GF-D8 (cell line): ENCODE data around the gene PDCD2L.
"Not testable (repeated sequence)": the region's sequence is repeated elsewhere in the genome, so short reads cannot be mapped to it uniquely, and the experiment has no call there.

Experiments
- DNase-seq: peaks from one replicate; lab custom pipeline; 2025; lab: John Stamatoyannopoulos, UW

Gene PDCD2L

DNA sequence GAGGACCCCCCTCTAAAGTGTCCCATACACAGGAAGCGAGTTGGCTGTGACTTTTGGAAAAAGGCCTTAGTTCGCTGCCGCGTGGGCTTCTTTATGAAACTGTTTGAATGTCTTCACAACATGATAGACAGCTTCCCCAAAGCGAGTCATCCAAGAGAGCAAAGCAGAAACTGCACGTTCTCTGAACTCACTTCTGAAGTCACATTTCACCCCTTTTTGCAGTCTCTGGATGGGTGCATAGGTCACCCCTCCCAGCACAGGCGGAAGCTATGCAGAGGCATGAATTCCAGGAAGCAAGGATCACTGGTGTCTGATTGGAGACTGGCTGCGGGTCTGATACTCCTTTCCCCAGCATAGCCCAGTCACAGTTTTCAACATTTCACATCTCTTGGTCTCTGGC is 28.6 kb upstream of the PDCD2L start:
- DNase-seq, result no peak

DNA sequence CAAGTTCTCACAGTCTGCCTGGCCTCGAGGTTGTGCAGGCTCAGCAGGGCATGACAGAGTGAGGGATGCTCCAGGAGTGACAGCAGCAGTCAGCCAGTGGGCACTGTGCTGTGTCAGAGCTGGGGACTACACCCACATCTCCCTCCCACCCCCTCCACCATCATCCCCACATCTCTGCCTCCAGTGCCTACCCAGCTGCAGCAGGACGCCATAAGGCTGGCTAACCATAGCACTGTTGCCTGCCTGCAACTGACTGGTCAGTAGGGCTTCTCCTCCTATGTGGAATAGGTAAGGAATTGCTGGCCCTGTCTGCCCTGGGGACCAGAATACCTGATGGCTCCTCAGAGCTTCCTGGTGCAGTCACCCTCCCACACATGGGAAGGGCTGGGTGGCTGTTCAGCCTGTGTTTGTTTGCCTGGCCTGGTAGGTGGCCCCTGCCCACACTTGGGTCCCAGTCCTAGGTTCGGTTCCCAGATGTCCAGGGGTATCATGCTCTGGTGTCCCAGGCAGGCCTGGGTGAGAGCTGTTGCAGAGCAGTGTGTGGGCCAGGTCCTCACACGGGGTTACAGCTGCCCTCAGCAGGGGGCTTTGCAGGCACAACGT is 23.5 kb upstream of the PDCD2L start:
- DNase-seq, result no peak

DNA sequence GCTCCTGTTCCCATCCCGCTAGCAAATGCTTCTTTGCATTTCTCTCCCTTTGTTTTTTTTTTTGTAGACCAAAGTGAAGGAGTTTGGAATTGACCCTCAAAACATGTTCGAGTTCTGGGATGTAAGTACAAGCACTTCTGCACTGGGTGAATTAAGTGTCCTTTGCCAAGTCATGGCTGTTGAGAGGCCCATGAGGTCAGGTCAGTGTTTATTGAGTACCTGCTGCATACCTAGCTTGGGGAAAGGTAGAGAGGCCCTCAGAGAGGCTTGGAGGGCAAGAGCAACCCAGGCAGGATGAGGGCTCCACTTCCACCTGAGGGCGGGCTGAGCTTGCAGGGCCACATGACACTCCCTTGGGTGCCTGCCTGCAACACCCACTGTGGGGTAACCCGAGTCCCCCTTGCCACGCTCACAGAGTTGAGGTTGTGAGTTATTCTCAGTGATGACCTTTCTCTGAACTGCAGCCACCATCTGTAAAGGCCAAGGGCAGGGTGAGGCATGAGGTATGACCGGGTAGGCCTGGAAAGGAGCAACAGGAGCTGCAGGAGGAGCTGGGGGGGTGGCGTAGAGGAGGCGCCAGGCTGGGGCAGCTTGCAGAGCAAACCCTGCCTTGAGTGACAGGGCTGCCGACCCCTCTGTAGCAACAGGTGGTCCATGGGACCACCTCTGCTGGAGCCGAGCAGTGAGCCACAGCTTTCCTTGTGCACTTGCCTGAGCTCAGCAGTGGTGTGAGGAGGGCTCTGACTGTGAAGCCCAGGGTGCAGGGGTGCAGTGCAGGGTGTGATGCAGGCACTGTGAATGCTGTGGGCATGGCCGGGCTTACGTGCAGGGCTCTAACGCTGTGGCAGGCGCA is 22.6 kb upstream of the PDCD2L start:
- no peak for DNase-seq

DNA sequence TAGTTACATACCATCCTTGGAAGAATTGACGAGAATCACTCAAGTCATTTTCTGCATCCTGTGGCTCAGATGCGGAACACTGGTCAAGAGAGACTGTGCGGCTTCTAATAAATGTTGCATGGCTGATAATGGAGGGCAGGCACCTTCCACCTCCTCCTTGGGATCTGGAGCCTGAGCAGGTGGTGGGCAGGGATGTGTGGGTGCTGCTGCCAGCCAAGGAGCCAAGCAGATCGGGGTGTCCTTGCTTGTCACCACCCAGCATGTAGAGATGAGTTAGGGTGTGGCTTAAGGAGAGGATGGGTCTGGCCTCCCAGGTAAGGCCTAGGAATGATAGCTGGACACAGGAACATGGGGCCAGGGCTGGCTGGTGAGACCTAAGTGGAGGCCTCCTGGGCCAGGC is 21.7 kb upstream of the PDCD2L start:
- no peak for DNase-seq

DNA sequence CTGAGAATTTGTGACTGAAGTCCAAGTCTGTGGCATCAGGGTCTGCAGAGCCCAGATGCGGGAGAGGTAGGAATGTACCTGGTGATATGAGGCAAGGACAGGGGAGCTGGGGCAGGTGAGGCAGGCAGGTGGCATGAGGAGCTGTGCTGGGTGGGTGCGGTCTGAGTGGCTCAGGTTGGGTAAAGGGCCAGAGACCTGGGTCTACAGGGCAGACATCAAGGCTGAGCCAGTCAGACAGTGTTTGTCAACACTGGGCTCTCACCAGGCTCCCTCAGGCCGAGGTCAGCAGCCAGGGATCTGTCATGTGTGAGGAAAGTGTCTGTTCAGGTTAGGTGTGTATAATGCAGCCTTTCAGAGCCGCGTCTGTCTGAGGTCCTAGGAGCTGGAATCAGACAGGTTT is 20.6 kb upstream of the PDCD2L start:
- DNase-seq, result no peak

DNA sequence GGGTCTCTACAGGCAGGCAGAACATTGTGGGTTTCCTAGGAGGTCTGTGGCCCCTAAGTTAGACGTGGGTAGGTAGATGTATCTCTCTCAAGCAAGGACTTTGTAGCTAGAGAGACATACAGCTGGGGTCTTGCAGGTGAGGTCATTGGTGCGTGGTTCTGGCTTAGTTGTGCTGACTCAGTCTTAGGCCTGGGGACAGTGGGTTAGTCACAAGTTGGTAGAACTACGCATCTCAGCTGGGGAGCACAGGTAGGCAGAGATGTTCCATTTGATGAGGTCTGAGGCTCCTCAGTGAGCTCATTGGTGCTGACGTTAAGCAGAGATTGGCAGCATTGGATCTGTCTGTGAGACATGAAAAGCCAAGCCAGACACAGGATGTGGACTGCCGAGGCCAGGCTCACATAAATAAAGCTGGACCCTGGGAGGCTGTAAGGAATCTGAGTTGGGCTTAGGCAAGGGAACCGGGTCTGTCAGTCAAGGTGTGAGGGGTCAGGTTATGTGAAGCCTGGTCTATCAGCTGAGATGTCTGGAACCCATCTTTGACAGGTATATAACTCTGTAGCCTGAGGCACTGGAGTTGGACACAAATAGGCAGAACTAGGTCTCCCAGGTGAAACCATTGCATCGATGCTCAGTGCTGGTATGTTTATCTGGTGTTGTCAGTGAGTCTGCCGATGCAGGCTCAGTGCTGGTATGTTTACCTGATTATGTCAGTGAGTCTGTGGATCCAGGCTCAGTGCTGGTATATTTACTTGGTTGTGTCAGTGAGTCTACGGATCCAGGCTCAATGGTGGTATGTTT is 17.4 kb upstream of the PDCD2L start:
- DNase-seq, result no peak

DNA sequence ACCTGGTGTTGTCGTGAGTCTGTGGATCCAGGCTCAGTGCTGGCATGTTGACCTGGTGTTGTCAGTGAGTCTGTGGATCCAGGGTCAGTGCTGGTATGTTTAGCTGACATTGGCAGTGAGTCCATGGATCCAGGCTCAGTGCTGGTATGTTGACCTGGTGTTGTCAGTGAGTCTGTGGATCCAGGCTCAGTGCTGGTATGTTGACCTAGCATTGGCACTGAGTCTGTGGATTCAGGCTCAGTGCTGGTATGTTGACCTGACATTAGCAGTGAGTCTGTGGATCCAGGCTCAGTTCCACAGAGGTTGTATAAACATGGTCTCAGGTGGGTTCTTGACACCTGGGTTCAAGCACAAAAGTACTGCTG is 16.8 kb upstream of the PDCD2L start:
- DNase-seq, result no peak

DNA sequence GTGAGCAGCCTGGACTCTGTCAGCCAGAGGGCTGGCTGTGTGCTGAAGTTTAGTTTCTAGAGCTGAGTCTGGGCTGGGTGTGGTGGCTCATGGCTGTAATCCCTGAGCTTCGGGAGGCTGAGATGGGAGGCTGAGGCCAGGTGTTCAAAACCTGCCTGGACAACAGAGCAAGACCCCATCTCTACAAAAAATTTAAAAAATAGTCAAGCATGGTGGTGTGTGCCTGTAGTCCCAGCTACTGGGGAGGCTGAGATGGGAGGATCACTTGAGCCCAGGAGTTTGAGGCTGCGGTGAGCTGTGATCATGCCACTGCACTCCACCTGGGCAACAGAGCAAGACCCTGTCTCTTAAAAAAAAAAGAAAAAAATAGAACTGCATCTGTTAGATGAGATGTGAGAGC is 15.5 kb upstream of the PDCD2L start:
- not testable (repeated sequence) for DNase-seq

DNA sequence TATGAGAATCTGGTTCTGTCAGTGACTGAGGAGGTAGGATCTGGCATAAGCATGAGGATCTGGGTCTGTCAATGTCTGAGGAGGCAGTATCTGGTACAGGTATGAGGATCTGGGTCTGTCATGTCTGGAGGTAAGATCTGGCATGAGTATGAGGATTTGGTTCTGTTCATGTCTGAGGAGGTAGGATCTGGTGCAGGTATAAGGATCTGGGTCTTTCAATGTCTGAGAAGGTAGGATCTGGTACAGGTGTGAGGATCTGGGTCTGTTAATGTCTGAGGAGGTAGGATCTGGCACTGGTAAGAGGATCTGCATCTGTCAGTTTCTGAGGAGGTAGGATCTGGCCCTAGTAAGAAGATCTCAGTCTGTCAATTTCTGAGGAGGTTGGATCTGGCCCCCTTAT is 12.4 kb upstream of the PDCD2L start:
- DNase-seq, result no peak

DNA sequence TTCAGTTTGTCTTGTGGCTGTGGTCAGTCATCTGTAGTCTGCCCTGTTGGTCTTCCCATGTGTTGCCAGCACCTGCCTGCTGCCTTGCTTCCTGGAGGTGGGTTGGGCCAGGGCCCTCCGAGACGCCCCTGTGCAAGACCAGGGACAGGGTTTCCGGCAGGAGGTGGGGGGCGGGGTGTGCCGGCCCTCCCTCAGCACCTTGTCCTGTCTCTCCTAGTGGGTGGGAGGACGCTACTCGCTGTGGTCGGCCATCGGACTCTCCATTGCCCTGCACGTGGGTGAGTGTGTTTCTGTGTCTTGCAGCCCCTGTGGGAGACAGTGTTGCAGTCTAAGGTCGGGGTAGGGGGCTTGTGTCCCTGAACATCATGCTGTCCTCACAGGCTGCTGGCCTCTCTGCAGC is 11.2 kb upstream of the PDCD2L start:
- no peak for DNase-seq

DNA sequence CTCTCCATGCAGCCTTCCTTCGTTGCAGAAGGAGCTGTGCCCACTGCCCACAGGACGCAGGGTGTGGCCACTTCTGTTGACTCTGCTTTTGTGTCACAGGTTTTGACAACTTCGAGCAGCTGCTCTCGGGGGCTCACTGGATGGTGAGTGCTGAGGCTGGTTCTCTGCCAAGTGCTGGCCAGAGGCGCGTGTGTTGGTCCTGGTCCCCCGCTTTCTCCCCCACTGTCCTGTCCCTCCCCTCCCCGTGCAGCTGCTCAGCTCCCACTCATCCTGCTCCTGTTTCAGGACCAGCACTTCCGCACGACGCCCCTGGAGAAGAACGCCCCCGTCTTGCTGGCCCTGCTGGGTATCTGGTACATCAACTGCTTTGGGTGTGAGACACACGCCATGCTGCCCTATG is 10.6 kb upstream of the PDCD2L start:
- no peak for DNase-seq

DNA sequence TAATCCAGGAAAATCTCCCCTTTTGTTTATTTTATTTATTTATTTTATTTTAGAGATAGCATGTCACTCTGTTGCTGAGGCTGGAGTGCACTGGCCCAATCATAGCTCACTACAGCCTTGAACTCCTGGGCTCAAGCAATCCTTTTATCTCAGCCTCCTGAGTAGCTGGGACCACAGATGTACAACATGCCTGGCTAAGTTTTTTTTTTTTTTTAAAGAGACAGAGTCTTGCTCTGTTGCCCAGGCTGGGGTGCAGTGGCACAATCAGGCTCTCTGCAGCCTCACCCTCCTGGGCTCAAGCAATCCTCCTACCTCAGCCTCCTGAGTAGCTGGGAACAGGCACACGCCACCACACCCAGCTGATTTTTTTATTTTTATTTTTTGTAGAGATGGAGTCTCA is 6.3 kb upstream of the PDCD2L start:
- DNase-seq, result no peak

DNA sequence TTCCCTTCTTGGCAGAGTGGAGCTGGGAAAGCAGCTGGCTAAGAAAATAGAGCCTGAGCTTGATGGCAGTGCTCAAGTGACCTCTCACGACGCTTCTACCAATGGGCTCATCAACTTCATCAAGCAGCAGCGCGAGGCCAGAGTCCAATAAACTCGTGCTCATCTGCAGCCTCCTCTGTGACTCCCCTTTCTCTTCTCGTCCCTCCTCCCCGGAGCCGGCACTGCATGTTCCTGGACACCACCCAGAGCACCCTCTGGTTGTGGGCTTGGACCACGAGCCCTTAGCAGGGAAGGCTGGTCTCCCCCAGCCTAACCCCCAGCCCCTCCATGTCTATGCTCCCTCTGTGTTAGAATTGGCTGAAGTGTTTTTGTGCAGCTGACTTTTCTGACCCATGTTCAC is 4.3 kb upstream of the PDCD2L start:
- no peak for DNase-seq

DNA sequence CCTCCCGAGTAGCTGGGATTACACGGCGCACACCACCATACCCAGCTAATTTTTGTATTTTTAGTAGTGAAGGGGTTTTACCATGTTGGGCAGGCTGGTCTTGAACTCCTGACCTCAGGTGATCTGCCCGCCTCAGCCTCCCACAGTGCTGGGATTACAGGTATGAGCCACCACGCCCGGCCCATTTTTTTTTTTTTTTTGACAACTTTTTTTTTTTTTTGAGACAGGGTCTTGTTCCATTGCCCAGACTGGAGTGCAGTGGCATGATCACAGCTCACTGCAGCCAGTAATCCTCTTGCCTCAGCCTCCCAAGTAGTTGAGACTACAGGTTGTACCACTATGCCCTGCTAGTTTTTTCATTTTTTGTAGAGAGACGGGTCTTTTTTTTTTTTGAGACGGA is 3.4 kb upstream of the PDCD2L start:
- DNase-seq, result not testable (repeated sequence)

DNA sequence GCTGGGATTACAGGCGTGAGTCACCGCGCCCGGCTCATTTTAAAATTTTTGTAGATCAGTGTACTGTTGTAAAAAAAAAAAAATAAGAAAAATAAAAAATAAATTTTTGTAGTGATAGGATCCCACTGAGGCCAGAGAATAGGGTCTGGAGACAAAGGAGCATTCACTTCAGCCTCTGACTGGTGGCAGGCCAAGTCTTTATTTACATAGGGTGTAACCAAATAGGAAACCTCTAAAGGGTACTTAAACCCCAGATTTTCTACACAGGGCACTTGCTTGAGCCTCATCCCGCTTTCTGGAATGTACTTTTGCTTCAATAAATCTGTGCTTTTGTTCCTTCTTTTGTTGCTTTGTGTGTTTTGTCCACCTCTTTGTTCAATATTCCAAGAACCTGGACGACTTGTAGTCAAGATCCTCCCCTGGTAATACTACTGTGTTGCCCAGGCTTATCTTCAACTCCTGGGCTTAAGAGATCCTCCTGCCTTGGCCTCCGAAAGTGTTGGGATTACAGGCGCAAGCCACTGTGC is 2.1 kb upstream of the PDCD2L start:
- no peak for DNase-seq

DNA sequence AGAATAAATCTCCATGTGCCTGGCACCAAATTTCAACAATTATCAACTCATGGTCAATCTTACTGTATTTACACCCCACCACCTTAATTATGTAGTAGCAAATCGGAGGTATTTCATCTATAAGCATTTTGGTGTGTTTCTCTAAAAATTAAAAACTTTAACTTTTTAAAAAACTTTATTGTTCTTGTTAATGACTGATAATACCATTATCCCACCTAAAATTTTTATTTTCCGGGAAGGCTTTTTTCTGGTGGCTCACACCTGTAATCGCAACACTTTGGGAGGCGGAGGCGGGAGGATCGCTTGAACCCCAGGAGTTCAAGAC is 453 bp upstream of the PDCD2L start:
- no peak for DNase-seq

DNA sequence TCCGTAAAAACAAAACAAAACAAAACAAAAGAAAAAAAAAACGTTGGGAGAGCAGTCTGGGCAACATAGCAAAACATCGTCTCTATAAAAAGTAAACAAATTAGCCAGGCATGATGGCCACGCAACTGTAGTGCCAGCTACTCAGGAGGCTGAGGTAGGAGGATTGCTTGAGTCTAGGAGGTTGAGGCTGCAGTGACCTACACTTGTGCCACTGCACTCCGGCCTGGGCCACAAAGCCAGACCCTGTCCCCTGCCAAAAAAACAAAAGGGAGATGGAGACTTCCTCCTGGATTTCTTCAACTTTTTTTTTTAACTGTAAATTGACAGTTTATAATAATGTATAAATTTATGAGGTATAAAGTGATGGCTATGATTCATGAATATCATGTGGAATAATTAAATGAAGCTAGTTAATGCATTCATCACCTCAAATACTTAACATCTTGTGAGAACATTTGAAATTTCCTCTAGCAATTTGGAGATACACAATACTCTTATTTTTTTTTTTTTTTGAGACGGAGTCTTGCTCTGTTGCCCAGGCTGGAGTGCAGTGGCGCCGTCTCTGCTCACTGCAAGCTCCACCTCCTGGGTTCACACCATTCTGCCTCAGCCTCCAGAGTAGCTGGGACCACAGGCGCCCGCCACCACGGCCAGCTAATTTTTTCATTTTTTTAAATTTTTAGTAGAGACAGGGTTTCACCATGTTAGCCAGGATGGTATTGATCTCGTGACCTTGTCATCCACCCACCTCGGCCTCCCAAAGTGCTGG is 1.9 kb downstream of the PDCD2L start:
- DNase-seq, result no peak

DNA sequence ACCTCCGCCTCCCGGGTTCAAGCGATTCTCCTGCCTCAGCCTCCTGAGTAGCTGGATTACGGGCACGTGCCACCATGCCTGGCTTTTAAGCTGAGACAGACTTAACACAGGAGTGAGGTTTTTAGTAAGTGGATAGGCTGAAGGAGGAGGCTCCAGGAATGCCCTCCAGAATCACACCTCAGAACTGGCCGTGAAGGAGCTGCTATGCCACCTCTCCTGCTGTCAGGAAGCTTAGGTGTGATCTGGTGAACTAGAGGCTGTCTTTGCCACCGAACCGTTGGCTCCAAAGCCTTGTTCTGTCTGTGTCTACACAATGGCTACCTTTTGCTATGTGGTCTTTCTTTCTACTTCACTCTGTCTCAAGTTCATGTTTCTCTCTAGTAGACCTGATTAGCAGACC is 4.2 kb downstream of the PDCD2L start:
- no peak for DNase-seq

DNA sequence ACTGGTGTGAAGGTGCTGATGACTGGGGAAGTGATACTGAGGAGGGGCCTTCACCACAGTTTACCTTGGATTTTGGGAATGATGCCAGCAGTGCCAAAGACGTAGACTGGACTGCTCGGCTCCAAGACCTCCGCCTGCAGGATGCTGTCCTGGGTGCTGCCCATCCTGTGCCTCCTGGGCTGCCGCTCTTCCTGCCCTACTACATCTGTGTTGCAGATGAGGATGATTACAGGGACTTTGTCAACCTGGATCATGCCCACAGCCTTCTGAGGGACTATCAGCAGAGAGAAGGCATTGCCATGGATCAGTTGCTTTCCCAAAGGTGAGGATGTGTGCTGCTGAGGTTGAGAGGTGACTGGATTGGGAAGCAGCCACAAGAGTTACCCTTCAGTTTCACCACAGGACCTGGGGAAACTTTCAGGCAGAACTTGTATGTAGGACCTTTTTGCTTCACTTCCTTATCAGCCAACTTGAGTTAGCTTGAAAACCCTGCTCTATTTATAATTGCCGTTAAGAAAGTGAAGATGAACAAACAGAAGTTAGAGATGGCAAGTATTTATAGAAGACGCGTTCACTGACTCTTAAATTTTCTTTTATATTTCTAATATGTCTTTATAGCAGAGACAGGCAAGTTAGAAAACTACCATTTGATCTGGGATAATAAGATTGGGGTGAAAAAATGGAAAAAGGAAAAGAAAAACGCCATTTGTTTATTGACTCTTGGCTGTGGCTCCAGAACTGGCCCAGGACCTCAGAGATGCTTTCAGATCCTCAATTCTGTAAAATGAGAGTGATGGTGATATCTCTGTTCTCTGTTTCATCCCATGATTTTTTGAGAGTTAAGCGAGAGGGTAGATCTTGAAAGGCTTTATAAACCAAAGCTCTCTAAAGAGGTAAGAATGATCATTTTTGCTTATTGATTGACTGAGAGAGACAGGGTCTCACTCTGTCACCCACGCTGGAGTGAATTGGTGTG is 5.3 kb downstream of the PDCD2L start:
- no peak for DNase-seq

DNA sequence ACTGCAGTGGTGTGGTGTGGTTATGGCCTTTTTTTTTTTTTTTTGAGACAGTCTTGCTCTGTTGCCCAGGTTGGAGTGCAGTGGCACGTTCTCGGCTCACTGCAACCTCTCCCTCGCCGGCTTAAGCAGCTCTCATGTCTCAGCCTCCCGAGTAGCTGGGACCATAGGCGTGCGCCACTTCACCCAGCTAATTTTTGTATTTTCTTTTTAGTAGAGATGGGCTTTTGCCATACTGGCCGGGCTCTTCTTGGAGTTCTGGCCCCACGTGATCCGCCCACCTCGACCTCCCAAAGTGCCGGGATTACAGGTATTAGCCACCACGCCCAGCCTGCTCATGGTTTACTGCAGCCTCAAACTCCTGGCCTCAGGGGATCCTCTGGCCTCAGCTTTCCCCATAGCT is 7.0 kb downstream of the PDCD2L start:
- DNase-seq, result no peak

DNA sequence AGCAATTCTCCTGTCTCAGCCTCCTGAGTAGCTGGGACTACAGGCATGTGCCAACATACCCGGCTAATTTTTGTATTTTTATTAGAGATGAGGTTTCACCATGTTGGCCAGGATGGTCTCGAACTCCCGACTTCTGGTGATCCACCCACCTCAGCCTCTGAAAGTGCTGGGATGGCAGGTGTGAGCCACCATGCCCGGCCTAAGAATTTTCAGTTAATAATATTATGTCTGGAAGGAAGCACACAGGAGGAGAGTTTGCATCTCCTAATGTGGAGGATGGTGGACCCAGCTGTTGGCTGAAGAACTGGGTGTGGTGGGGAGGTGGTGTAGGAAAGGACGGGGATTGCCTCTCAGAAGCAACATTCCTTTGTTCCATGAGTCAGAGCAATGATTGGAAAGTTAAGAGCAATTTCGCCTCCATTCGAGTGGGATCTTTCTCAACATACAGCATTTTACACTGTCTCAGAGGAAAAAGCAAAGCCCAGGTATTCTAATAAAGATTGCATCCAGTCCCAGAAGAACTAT is 11.9 kb downstream of the PDCD2L start:
- no peak for DNase-seq
